GM18505 (cell line): ENCODE results near the gene LIPG.

Experiments
- ATAC-seq: cut with Tn5 transposase; IDR thresholded peaks from one replicate; pipeline ENCODE4 v1.9.1; 2021; ENCODE audit not compliant: unreplicated experiment
- POLR2A ChIP-seq: IDR thresholded peaks from 4 replicates; pipeline ENCODE4 v1.6.1; 2011; ENCODE audit warnings: borderline replicate concordance; ENCODE audit not compliant: insufficient read depth, insufficient read length; ENCODE audit errors: extremely low read depth

The LIPG gene

DNA sequence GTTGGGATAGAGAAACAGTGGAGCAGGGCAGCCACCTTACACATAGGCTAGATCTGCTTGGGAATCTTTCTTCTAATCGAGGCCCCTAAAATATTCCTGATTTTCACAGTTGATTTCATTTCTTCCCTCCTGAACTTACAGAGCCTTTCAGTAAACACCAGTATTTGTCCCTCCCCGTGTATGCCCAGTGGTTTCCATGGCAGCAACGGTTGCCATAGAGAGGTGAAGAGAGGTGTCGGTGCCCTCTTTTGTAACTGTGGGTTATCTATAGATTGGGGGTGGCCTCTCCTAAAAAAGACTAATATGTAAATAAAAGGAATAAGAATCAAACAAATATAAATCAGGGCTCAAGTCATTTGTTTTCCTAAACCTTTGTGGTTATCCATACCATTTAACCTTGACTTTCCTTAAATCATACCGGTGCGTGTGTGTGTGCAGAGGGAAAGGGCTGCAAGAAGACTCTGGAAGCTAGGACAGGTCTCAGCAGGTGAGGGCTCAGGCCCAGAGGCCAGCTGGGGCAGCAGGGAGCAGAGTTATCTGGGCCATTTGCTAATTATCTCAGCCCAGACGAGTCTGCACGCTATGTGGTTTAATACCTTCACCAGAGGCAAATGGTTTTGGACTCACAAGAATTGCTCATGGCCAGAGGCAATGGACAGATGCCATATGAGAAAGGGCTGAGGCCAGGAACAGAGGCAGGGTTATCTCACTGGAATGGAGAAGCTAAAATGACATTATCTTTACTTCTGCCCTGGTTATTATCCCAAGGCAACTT, 35.5 kb downstream of the LIPG start:
- TF ChIP-seq POLR2A: no peak
- ATAC-seq: no peak

DNA sequence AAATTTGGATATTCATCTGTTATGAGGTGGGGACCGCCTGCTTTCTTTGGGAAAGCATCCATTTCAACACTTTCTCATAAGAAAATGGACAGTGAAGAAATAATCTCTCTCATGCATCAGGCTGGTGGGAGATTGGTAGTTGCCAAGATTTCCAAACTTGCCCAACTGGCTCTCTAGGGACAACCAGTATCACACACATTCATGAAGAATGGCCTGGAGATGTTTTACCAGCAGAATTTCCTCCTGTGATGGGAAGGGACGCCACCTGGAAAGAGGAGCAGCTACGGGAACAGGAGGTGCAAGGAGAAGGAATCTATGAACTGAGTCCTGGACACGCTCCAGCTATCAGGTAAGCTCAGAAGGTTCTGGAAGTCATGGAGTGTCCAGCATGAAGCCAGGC, 39.4 kb downstream of the LIPG start:
- TF ChIP-seq POLR2A: no peak
- ATAC-seq: no peak

DNA sequence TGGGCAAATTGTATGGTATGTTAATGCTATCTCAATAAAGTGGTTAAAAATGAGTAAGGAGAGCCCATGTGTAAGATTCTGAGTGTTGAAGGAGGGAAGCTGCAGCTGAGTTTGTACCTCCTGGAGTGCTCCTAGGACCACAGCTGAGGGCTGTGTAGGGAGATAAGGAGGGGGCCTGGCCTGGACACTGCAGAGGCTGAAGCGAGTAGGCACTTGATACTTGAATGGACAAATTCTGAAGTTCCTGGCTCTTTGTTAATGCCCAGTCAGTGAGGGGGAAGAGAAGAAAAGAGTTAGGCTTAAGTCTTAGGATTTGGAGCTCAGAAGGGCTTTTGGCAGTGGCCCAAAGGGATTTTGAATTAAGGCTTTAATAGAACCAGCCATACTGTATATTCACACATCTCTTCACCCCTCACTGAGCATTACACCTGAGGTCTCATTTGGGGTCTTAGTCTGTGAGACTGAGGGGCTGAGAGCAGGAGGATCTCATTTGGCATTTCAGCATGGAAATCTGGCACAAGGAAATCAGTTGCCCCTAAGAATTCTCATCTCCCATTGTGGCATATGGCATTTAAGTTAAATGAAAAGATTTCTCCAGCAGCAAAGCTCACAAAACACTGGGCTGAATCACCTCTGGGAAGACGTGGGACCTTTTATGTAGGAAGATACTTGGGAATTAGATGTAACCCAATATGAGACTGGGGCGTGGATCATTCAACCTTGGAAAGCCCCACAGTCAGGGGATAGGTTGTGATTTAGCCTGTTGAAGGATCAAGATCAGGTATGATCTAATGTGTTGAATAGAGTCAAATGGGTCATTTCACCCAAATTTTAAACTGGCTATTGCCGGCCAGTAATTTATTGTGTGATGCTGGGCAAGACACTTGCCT, 46.8 kb downstream of the LIPG start:
- no peak for ATAC-seq
- no peak for TF ChIP-seq POLR2A

DNA sequence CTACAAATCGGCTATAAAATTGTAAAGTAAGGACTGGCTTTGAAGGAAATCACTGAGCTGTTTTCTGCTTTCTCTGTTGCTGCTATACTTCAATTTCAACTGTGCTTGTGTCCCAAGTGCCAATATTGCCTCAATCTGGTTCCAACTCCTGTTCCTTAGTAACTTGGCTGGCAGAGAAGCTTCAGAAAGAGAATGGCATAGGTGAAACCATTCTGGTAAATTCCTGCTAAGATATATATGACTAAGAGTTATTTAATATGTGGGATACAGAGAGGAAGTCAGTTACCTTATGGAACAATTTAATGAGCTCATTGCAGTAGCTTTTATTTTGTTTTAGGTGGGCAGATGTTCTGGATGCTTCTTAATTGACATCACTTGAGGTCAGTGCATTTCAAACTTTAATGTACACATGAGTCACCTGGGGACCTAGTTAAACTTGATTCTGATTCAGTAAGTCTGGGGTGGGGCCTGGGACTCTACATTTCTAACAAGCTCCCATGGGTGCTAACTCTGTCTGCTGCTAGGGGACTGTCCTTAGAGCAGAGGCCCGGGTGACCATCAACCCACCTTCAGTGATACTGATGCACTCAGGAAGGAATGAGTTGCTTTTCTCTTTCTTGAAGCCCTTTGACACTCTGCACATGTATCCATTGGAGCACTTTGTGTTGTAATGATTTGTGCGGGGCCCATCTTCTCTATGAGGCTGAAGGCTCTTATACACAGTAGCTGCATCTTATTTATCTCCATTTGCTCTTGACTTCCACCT, 47.6 kb downstream of the LIPG start:
- TF ChIP-seq POLR2A: no peak
- no peak for ATAC-seq

DNA sequence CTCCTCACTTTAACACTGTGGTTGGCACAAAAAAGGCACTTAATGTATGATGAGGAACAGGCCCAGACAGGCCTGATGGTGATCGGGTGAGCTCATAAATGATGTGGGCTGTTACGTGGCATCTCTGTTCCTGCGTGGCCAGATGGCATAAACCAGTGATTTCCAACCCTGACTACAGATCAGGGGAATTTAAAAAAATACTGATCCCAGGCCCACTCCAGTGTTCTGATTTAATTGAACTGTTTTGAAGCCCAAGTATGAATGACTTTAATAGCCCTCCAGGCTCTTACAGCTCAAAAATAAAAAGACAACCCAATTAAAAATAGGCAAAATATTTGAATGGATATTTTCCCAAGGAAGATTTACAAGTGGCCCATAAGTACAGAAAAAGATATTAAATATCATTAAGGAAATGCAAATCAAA, 48.2 kb downstream of the LIPG start:
- no peak for TF ChIP-seq POLR2A

DNA sequence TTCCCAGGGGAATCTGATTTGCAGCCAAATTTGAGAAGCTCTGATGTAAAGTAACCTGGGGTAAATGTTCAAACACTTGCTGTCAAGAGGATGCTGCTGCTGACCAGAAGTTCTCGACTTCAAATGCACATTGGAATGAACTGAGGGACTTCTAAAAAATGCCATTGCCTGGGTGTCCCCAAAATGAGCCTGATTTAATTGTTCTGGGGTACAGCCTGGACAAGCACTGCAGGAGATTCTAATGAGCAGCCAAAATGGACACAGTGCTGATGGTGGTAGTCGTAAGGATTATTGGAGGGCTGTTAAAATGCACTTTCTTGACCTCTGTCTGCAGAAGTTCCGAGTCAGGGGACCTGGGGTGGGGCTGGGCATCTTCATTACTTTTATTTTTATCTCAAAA, 49.5 kb downstream of the LIPG start:
- no peak for ATAC-seq
- TF ChIP-seq POLR2A: no peak

More for the DNA sequence above, 48.2 kb downstream of the LIPG start:
- ATAC-seq: no peak

DNA sequence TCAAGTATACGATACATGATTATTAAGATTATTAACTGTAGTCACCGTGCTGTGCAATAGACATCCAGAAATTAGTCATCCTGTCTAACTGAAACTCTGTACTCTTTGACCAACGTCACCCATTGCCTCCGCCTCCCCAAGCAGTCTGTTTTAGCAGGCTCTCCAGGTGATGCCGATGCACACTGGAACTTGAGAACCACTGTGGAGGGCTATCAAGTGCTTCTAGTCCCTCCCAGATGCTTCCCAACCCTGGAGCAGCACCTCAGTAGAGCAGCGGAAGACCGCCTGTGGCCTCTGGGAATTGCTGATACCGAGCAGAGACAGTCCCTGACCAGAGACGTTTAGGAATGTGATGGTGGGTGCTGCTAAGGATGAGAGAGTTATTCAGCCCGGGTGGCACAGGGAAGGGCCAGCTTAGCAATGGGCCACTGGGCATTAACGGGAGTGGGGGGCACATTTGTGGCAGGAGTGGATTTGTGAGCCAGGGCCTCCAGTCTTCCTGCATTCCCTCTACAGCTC, 50.7 kb downstream of the LIPG start:
- no peak for TF ChIP-seq POLR2A
- peak; percentile 58 for ATAC-seq

DNA sequence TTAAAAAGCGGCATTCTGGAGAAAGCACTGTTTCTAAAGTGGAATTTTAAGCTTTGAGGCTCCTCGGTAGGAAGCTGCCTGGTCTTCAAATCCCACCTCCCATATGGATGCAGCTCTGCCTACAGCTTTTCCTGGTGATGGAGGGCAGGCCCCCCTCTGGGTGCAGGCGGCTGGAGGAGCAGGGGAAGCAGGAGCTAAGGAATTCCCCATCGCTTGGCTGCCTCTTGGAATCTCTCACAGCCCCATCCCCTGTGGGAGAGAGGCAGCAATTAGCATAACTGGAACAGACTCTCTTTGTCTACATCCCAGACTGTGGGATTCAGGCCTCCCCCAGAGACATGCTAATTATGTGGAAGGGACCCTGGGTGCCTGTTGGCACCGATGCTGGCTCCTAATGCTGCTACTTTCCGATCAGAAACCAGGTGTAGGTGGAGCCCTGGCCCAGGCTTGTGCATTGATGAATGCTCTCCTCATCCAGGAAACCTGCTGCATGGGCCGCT, 51.3 kb downstream of the LIPG start:
- no peak for ATAC-seq
- no peak for TF ChIP-seq POLR2A

DNA sequence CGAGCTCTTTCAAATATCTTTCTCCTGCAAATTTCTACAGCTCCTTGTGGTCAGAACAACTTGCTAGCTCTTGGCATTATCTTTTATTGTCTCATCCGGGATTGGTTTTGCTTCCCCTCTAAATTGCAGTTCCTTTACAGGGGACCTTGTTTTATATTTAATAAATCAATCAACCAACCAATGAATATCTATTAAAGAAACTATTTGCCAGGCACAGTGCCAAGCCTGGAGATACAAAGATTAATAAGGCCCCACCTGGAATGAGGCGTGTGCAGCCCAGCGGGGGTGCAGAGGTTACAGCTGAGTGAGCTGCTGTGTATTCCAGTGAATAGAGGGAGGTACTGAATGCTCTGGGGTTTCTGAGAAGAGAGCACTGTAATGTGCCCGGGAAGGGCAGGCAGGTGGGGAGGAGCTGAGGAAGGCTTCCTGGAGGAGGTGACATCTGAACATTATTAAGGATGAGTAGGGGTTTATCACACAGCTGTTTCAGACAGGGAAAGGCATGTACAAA, 51.8 kb downstream of the LIPG start:
- ATAC-seq: no peak
- TF ChIP-seq POLR2A: no peak

DNA sequence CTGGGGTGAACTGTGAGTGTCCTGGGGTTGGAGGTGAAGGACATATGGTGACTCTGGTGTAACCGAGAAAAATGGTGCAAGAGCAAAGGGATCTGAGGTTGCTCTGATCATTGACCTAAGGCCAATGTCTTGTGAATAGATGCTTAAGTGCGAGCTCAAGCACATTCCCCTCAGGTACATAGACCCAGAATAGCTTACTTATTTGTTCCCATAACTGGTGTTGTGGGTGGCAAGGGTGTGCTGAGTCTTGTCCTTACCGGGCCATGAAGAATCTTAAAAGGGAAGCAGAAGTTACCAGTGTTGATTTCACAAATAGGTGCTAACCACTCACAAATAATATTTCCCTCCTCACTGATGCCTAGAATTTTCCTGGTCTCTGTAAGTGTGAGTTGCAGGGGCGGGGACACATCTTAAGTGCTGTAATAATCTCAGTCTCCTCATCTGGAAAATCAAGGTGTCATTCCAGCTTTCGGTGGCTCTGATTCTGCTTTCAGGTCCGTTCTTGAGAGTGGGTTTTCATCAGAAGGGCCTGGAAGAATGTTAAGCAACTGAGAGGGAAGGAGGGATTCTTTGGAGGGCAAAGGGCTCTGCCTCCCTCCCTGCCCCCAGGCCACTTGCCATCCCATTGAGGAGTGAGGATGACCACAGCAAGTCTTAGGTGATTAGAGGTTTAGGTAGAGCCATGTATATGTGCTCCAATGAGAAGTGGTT, 54.9 kb downstream of the LIPG start:
- no peak for ATAC-seq
- TF ChIP-seq POLR2A: no peak

DNA sequence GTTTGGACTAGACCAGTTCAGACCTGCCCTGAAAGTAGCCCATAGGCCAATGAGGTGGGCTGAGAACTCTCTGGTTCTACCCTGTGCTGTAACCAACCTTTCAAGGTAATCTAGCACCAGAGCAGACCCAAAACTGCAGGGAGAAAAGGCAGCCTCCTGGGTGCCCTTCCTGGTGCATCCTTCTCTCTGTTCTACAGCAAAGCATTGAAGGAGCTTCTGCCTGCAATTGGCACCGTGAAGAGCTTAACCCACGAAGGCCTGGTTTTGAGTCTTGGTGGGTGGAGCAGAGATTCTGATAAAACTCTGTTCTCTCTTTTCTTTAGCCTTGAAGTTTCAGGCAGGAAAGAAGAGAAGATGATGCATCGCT, 55.5 kb downstream of the LIPG start:
- ATAC-seq: no peak

DNA sequence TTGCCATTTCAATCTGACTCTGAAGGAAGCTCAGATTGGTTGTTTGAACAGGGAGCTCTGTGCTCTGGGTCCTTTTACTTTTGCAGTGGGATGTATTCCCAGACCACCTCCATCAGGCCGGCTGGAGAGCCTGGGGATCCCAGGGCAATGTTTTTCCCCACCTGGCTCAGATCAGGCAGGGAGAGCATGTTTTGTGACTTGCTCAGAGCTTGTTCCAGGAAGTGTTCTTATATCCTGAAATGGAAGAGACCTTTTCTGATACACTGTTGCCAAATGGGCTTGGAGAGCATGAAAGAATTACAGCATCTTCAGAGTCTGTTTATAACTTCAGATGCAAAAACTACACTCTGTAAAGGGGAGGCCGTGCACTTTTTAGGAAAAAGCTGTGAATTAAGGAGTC, 56.0 kb downstream of the LIPG start:
- no peak for TF ChIP-seq POLR2A
- ATAC-seq: no peak

More for the DNA sequence above, 55.5 kb downstream of the LIPG start:
- no peak for TF ChIP-seq POLR2A
